ENCODE measurements around the gene CCDC50.

Gene CCDC50

GRCh38 chr3:191381303-191381702 is 52.1 kb downstream of the CCDC50 start:
- DNase-seq = no peak

- DNase-seq = peak; percentile 10 to 30
These were observed 53.5 kb downstream of the CCDC50 start for GRCh38 chr3:191382661-191383060.

- DNase-seq = no peak
These were observed 53.9 kb downstream of the CCDC50 start for GRCh38 chr3:191383124-191383523.

GRCh38 chr3:191385101-191385500 is 55.9 kb downstream of the CCDC50 start:
- no peak for DNase-seq

GRCh38 chr3:191387441-191388077 is 58.4 kb downstream of the CCDC50 start:
- no peak for DNase-seq

GRCh38 chr3:191388823-191389222 is 59.6 kb downstream of the CCDC50 start:
- DNase-seq = peak in 1 of 2 experiments; percentile 35

- DNase-seq = no peak
These were observed 61.4 kb downstream of the CCDC50 start for GRCh38 chr3:191390580-191390979.

GRCh38 chr3:191391861-191392808 is 62.9 kb downstream of the CCDC50 start:
- no peak for DNase-seq

- no peak for DNase-seq
These were observed 64.0 kb downstream of the CCDC50 start for GRCh38 chr3:191393146-191393545.

- DNase-seq = no peak
These were observed 68.6 kb downstream of the CCDC50 start for GRCh38 chr3:191397771-191398170.

- no peak for DNase-seq
These were observed 69.4 kb downstream of the CCDC50 start for GRCh38 chr3:191398607-191399006.

- no peak for DNase-seq
These were observed 70.7 kb downstream of the CCDC50 start for GRCh38 chr3:191399918-191400317.

GRCh38 chr3:191401775-191402357 is 72.7 kb downstream of the CCDC50 start:
- no peak for DNase-seq

- DNase-seq = no peak
These were observed 80.7 kb downstream of the CCDC50 start for GRCh38 chr3:191409791-191410359.

- DNase-seq = no peak
These were observed 83.6 kb downstream of the CCDC50 start for GRCh38 chr3:191412759-191413158.

GRCh38 chr3:191414286-191414685 is 85.1 kb downstream of the CCDC50 start:
- no peak for DNase-seq

GRCh38 chr3:191414732-191415131 is 85.5 kb downstream of the CCDC50 start:
- no peak for DNase-seq

GRCh38 chr3:191415566-191415965 is 86.4 kb downstream of the CCDC50 start:
- DNase-seq = no peak

GRCh38 chr3:191417457-191417729 is 88.2 kb downstream of the CCDC50 start:
- DNase-seq = no peak

- DNase-seq = no peak
These were observed 91.6 kb downstream of the CCDC50 start for GRCh38 chr3:191420771-191421170.

- DNase-seq = no peak
These were observed 95.7 kb downstream of the CCDC50 start for GRCh38 chr3:191424881-191425280.

- no peak for DNase-seq
These were observed 96.1 kb downstream of the CCDC50 start for GRCh38 chr3:191425322-191425734.

- no peak for DNase-seq
These were observed 97.1 kb downstream of the CCDC50 start for GRCh38 chr3:191426311-191426710.

GRCh38 chr3:191428177-191428576 is 99.0 kb downstream of the CCDC50 start:
- DNase-seq = no peak
